HG03135 (cell line): ENCODE measurements around the gene SPTBN4.

Source experiments
- ATAC-seq: cut with Tn5 transposase; IDR thresholded peaks from one replicate; pipeline ENCODE4 v1.9.1; 2021; ENCODE audit warnings: mild to moderate bottlenecking, moderate library complexity; ENCODE audit not compliant: unreplicated experiment

SPTBN4 gene

DNA sequence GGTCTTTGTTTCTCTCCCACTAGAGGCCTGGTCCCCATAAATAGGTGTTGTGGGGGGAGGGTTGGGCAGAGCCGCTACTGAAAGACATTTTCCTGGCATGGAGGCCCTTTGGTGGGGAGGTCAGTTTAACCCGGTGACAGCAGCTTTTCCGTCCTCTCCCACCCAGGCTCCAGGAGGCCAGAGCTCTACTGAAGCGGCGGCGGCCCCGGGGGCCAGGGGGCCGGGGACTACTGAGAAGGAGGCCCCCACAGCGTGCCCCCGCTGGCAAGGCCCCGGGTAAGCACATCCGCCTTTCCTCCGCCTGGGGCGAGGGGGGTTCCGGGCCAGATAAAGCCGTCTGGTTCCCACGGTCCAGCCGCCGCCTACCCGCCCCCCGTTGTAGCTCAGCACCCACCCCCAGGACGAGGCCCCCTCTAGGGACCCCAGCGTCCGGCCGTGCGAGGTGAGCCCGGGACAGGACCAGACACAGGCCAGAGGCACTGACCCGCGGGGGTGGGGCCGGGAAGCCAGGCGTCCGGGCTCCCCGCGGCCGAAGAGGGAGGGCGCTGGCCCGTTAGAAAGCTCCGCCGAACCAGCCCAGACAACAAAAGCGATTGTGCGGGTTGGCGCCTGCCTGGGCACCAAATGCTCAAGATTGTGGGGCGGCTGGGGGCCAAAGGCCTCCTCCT, 133.2 kb downstream of the SPTBN4 start:
- ATAC-seq, result no peak

DNA sequence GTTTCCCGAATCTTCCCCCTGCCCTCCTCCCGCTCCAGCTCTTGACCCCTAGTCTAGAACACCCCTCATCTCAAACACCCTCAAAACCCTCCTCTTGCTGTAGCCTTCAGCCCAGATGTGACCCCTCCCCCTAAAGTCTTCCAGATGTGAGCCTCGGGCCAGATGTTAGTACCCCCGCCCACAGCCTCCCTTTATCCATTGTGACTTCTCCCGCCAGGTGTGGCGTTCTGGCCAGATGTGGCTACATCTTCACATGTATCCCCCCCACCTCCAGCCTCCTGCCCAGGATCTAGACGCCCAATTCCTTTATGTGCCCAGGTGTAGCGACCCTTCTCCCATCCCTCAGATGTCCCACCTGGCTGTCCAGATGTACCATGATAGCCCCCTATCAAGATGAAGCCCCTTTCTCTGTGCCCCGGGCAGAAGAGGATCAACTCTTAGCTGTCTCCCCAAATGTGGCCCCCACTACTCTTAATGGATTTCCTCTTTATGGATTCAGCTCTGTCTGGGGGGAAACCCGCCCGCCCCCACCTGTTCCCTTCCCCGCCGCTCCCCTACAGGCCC, 133.9 kb downstream of the SPTBN4 start:
- no peak for ATAC-seq

- ATAC-seq, result no peak
These were observed 134.6 kb downstream of the SPTBN4 start, which contains the start of gene LTBP4 for GRCh38 chr19:40601134-40601974. Gene LTBP4, plus strand, starts transcription at chr19:40601369. Its CDS starts 19 bp downstream, at chr19:40601388.

DNA sequence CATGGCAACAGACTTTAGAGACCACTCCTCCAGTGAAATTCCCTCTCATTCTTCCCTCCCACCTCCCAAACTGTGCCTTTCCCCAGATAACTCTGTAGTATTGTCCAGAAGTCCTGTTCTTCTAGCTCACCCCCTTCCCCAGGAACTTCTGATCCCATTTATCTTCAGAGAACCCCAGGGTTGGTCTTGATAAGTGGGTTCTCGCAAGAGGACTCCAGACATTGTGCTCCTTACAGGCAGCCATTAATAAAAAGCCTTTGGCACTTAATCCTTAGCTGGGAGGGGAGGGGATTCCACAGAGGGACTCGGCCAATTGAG, 136.2 kb downstream of the SPTBN4 start:
- ATAC-seq, result no peak

GRCh38 chr19:40603389-40604170, 136.8 kb downstream of the SPTBN4 start:
- peak; percentile 65 for ATAC-seq

GRCh38 chr19:40604171-40604646, 137.4 kb downstream of the SPTBN4 start:
- no peak for ATAC-seq

DNA sequence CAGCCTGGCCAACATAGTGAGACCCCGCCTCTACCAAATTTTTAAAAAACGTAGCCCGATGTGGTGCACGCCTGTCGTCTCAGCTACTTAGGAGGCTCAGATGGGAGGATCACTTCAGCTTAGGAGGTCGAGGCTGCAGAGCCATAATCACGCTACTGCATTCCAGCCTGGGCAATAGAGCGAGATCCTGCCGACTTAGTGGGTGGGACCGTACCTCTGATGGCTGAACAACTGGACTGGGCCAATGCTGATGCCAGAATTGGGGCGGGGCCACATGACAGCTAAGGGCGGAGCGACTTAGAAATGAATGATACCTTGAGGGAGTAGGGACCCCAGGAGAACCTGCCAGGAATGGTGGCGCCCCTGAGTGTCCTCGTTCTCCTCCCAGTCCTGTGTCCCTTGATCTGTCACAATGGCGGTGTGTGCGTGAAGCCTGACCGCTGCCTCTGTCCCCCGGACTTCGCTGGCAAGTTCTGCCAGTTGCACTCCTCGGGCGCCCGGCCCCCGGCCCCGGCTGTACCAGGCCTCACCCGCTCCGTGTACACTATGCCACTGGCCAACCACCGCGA, 137.9 kb downstream of the SPTBN4 start:
- no peak for ATAC-seq

GRCh38 chr19:40605216-40605971, 138.6 kb downstream of the SPTBN4 start:
- ATAC-seq, result no peak

DNA sequence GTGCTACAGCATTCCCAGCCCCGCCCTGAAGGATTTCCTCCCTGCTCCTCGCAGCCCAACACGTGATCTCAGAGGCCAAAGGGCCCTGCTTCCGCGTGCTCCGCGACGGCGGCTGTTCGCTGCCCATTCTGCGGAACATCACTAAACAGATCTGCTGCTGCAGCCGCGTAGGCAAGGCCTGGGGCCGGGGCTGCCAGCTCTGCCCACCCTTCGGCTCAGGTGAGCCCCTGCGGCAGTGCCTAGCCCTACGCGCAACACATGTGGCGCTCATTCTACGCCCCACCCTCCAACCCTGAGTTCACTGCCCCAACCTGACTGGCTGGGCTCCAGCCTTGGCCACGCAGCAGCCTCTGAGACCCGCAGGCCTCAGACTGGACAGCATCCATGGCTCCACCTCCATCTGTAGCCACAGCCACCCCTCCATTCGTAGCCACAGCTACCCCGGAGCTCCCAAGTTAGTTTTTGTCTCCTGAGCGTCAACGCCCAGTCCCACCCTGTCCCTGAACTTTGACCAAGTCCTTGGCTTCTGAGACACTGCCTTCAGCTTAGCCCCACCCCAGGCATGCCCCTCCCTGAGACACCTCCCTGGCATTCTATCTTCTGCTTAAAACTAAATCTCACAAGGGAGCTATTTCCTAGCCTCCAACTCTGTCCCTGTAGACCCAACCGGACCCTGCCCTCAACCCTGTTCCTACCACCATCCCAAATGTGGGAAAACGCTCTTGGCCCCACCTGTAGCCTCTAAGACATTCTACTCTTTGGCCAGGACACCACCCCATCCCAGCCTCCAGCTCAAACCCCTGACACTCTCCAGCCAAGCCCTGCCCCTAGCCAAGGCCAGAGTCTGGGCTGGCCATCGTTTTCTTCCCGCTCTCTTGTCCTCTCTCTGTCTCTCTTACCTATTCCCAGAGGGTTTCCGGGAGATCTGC, 140.8 kb downstream of the SPTBN4 start:
- ATAC-seq, result no peak

GRCh38 chr19:40608240-40608621, 141.4 kb downstream of the SPTBN4 start:
- ATAC-seq, result no peak

DNA sequence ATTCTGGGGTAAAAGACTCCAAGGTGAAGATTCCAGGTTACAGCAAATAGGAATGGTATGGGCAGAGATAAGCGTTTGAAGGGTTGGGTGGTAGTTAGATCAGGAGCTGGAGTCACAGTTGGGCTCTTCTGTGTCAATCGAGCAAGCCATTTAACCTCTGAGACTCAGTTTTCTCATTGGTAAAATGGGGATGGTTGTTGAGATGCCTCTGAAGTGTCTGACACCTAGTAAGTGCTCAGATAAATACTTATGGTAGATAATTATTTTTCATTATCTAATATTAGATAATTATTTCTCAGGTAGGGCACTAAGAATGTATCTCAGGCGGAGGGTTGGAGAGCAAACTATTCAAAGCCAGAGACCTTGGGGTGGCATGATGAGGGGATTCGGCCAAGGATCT, 142.2 kb downstream of the SPTBN4 start:
- no peak for ATAC-seq

GRCh38 chr19:40609561-40610395, 143.0 kb downstream of the SPTBN4 start:
- peak; percentile 40 for ATAC-seq

DNA sequence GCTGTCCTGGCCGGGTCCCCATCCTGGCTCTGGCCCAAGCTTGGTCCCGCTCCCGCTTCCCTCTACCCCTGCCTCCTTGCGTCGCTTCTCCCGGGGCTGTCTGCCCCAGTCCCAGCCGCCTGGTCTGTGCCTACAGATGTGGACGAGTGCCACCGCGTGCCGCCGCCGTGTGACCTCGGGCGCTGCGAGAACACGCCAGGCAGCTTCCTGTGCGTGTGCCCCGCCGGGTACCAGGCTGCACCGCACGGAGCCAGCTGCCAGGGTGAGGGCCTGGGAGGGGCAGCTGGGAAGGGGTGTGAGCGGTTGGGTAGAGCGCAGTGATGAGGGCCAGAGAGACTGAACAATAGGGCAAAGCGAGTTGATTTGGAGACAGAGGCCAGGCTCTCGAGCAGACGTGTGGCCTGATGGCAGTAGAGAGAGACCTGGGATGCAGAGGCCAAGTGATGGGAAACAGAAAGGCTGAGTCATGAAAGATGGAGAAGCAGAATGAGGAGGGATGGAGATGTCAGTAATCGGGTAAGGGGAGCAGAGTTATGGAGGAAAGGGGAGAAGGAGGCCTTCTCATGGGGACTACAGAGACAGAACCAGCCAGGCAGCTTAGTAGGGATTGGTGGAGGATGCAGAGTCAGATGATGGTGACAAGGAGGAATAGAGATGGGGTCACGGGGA, 143.7 kb downstream of the SPTBN4 start:
- no peak for ATAC-seq

DNA sequence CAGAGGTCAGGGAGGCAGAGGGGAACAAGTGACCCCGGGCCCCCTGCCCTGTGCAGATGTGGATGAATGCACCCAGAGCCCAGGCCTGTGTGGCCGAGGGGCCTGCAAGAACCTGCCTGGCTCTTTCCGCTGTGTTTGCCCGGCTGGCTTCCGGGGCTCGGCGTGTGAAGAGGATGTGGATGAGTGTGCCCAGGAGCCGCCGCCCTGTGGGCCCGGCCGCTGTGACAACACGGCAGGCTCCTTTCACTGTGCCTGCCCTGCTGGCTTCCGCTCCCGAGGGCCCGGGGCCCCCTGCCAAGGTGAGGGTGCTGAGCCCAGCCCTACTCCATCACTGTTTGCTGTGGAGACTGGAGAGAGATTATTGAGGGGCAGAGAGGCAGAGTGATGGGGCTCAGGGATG, 144.3 kb downstream of the SPTBN4 start:
- no peak for ATAC-seq

GRCh38 chr19:40611900-40612698, 145.3 kb downstream of the SPTBN4 start:
- no peak for ATAC-seq

DNA sequence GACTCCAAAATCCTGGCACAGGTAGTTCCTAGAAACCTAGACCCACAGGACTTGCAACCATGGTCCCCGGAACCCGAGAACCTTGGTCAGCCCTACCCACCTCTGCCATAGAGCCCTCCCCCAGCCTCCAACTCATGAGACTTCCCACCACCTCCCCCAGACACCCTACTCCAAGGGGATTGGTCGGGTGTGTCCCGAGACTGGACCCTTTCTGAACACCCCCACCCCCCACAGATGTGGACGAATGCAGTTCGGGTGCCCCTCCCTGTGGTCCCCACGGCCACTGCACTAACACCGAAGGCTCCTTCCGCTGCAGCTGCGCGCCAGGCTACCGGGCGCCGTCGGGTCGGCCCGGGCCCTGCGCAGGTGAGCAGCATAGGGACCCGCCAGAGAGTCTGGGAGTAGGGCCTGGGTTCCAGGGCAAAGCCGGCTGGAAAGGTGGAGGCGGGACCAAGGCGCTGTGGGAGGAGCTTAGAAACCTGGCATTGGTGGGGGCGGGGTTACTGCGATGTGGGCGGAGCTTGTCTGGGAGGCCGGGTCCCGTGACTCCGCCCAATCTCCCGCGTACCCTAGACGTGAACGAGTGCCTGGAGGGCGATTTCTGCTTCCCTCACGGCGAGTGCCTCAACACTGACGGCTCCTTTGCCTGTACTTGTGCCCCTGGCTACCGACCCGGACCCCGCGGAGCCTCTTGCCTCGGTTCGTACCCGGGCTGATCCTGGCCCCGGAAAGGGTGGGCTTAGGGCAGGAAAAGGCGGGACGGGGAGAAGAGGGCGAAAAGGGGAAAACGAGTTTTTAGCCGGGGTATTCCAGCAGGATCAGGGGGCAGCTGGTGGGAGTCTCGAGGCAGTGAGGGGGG, 146.3 kb downstream of the SPTBN4 start:
- ATAC-seq, result no peak
